ENCODE measurements around the gene CKMT2. TPM values are rescaled to one million over a fixed set of nuclear protein-coding genes. Genes with fewer than 3 reads are reported as not detected.

The CKMT2 gene
- total RNA-seq, 1 experiment from 2014 or later = not detected

DNA sequence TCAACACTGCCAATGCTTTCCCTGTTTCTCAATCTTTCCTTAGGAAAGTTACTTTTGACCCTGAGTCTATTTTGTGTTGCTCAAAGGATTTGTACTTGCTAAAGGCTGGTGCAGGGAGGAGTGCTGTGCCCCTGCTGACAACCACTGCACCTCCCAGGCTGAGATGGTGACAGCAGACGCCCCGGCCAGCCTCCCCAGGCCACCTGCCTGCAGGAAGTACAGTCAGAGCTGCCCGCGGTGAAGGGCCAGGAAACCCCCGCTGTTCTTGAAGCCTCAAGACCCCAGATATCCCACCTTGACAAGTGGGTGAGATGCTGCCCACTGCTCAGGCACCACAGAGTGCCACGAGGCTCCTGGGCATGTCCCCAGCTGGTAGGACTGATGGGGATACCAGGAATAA lies 44.2 kb upstream of the CKMT2 start:
- intact Hi-C loops (cut with micrococcal nuclease; ENCODE audit: unreplicated experiment) = no loop called here
- CTCF ChIA-PET = interaction anchor here (0.6 to 0.7 kb wide), 2 partner anchors 13 to 77 kb away, joined by 4 to 6 read pairs; no protein-coding TSS in a partner anchor
- TF ChIP-seq TCF7L2 (IDR thresholded peaks at IDR 0.05; ENCODE audit: low read depth, low read length) = no peak
- TF ChIP-seq POLR2AphosphoS5 (IDR thresholded peaks at IDR 0.05; ENCODE audit: low read depth, low read length) = no peak
- TF ChIP-seq REST (IDR thresholded peaks at IDR 0.05; ENCODE audit: insufficient read depth in 1 of 2, low read depth in 2 of 2, low read length in 1 of 2) = no peak
- TF ChIP-seq, protein P1, sequence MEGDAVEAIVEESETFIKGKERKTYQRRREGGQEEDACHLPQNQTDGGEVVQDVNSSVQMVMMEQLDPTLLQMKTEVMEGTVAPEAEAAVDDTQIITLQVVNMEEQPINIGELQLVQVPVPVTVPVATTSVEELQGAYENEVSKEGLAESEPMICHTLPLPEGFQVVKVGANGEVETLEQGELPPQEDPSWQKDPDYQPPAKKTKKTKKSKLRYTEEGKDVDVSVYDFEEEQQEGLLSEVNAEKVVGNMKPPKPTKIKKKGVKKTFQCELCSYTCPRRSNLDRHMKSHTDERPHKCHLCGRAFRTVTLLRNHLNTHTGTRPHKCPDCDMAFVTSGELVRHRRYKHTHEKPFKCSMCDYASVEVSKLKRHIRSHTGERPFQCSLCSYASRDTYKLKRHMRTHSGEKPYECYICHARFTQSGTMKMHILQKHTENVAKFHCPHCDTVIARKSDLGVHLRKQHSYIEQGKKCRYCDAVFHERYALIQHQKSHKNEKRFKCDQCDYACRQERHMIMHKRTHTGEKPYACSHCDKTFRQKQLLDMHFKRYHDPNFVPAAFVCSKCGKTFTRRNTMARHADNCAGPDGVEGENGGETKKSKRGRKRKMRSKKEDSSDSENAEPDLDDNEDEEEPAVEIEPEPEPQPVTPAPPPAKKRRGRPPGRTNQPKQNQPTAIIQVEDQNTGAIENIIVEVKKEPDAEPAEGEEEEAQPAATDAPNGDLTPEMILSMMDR (IDR thresholded peaks at IDR 0.05) = no peak
- TF ChIP-seq SIN3A (IDR thresholded peaks at IDR 0.05; ENCODE audit: borderline replicate concordance, insufficient read depth, low read depth, low read length) = no peak
- BruUV-seq (replicated peaks) = no TSS peak
- in situ Hi-C loops (cut with HindIII; ENCODE audit: low pct_unique_long_range_greater_than_20kb, low sequenced_read_pairs) = no loop called here
- Histone ChIP-seq H3K9me3 (ENCODE audit: control insufficient read depth, insufficient read depth, low read depth, low read length) (no peaks in the 10 kb centered on the region), H3K27ac (ENCODE audit: low read length) (no peak overlapping the region), H3K27me3 (ENCODE audit: control insufficient read depth, insufficient read depth, low read length) (no peaks in the 10 kb centered on the region), H3K4me3 (ENCODE audit: low read depth in 2 of 2, low read length in 2 of 2) (no peak overlapping the region), H3K4me1 (ENCODE audit: control insufficient read depth, insufficient read depth, low read length) (no peaks in the 10 kb centered on the region), H3K36me3 (ENCODE audit: control insufficient read depth, insufficient read depth, low read length) (no peaks in the 10 kb centered on the region)
- POLR2A ChIA-PET = no interaction called here
- DNase-seq (ENCODE audit: low read depth, low spot score) (no peak), ATAC-seq (no peak)

DNA sequence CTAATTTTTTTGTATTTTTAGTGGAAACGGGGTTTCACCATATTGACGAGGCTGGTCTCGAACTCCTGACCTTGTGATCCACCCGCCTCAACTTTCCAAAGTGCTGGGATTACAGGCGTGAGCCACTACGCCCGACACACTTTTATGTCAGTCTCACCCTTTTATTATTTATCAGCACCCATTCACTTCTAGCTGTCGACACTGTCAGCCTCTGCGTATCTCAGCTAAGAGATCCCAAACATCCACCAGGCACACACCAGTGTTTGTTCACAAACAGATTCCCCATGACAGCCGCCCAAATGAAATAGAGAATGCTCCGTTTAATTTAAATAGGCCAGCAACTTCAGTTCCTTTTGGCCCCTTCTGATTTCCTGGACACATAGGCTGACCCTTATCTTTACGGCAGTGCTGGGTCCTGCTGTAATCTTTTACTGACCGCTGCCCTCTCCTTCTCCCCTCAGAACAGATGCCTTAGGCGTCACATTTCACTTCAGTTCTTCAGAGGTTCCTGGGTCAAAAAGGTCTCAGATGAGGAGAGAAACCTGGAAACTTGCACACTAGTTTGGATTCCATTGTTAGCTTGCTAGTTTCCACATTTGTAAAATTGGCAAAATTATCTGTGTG lies 43.1 kb upstream of the CKMT2 start:
- POLR2A ChIA-PET = no interaction called here
- CTCF ChIA-PET = no interaction called here
- intact Hi-C loops (cut with micrococcal nuclease; ENCODE audit: unreplicated experiment) (loop anchor here (10.0 kb wide), 1 partner anchor 505 kb away; no protein-coding TSS in a partner anchor), in situ Hi-C loops (cut with HindIII; ENCODE audit: low pct_unique_long_range_greater_than_20kb, low sequenced_read_pairs) (no loop called here)
- Histone ChIP-seq H3K4me1 (ENCODE audit: control insufficient read depth, insufficient read depth, low read length) (0 out of 2 replicates have a peak, but pooled peaks cover 2% of the 10 kb centered on the region), H3K27me3 (ENCODE audit: control insufficient read depth, insufficient read depth, low read length) (no peaks in the 10 kb centered on the region), H3K36me3 (ENCODE audit: control insufficient read depth, insufficient read depth, low read length) (no peaks in the 10 kb centered on the region), H3K27ac (ENCODE audit: low read length) (no peak overlapping the region; the same call in 1 of the 2 replicates), H3K9me3 (ENCODE audit: control insufficient read depth, insufficient read depth, low read depth, low read length) (no peaks in the 10 kb centered on the region), H3K4me3 (ENCODE audit: low read depth in 2 of 2, low read length in 2 of 2) (no peak overlapping the region)
- ATAC-seq (no peak), DNase-seq (ENCODE audit: low read depth, low spot score) (no peak)
- TF ChIP-seq REST (IDR thresholded peaks at IDR 0.05; ENCODE audit: insufficient read depth in 1 of 2, low read depth in 2 of 2, low read length in 1 of 2) (no peak), POLR2AphosphoS5 (IDR thresholded peaks at IDR 0.05; ENCODE audit: low read depth, low read length) (no peak), SIN3A (IDR thresholded peaks at IDR 0.05; ENCODE audit: borderline replicate concordance, insufficient read depth, low read depth, low read length) (no peak), TCF7L2 (IDR thresholded peaks at IDR 0.05; ENCODE audit: low read depth, low read length) (no peak)
- TF ChIP-seq, protein P1 (IDR thresholded peaks at IDR 0.05) = no peak
- no TSS peak for BruUV-seq (replicated peaks)
